PC-3 (cell line): ENCODE data around the gene SLCO2A1.

ENCODE experiments used
- EZH2 ChIP-seq: fragments of 300-600 bp; sonication (generic); IDR thresholded peaks from one replicate; pipeline ENCODE4 v1.6.1; 2017; ENCODE audit warnings: antibody characterized with exemption, mild to moderate bottlenecking, low read length; ENCODE audit not compliant: unreplicated experiment
- EZH2phosphoT487 ChIP-seq: fragments of 300-600 bp; sonication (generic); IDR thresholded peaks from 2 replicates; pipeline ENCODE4 v1.6.1; 2018; ENCODE audit warnings: mild to moderate bottlenecking, antibody characterized with exemption, low read length, borderline replicate concordance
- TF ChIP-seq, protein P1 (sequence below): fragments of 300-600 bp; sonication (generic); conservative IDR thresholded peaks from 2 replicates; pipeline ENCODE4 v1.5.1; 2017; ENCODE audit warnings: antibody characterized with exemption, low read depth, mild to moderate bottlenecking, low read length

DNA sequence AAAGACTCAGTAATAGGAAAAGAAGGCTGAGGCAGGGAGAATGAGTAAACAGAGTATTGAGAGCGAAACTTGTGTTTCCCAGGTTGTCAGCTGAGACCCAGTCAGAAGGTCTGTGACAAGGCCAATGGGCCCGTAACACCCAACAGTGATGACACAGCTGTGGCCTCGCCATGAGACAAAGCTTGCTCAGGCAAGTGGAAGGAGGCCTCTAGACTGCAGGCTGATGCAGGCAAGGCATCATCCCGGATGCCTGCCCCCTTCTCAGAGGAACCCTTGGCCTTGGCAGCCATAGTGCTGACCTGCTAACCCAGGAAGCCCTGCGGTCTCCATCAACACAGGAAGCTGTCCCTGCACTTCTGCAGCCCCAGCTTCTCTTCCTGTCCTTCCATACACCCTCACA, 149.4 kb downstream of the SLCO2A1 start:
- TF ChIP-seq, protein P1, sequence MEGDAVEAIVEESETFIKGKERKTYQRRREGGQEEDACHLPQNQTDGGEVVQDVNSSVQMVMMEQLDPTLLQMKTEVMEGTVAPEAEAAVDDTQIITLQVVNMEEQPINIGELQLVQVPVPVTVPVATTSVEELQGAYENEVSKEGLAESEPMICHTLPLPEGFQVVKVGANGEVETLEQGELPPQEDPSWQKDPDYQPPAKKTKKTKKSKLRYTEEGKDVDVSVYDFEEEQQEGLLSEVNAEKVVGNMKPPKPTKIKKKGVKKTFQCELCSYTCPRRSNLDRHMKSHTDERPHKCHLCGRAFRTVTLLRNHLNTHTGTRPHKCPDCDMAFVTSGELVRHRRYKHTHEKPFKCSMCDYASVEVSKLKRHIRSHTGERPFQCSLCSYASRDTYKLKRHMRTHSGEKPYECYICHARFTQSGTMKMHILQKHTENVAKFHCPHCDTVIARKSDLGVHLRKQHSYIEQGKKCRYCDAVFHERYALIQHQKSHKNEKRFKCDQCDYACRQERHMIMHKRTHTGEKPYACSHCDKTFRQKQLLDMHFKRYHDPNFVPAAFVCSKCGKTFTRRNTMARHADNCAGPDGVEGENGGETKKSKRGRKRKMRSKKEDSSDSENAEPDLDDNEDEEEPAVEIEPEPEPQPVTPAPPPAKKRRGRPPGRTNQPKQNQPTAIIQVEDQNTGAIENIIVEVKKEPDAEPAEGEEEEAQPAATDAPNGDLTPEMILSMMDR = no peak
- TF ChIP-seq EZH2phosphoT487 (no peak), EZH2 (no peak)
